HCT116 (cell line): ENCODE results near the gene EEPD1.

Experiments used
- ELF1 ChIP-seq: IDR thresholded peaks from 2 replicates; pipeline ENCODE4 v1.6.1; 2012; ENCODE audit warnings: low read depth, borderline replicate concordance
- POLR2A ChIP-seq: IDR thresholded peaks from 2 replicates; pipeline ENCODE4 v1.7.0; 2011; ENCODE audit warnings: borderline replicate concordance; ENCODE audit not compliant: insufficient read depth, insufficient read length; ENCODE audit errors: extremely low read depth
- RAD21 ChIP-seq: IDR thresholded peaks from 2 replicates; pipeline ENCODE4 v1.6.1; 2012; ENCODE audit warnings: low read depth, mild to moderate bottlenecking
- ZFX ChIP-seq: fragments of 450-650 bp; IDR thresholded peaks from 2 replicates; pipeline ENCODE4 v1.6.1; 2017
- TF ChIP-seq, protein P1 (sequence below), 3 experiments: fragments of 200-600 bp in 1 of 3; sonication (generic) in 1 of 3; IDR thresholded peaks in 2 of 3; conservative IDR thresholded peaks in 1 of 3; 2 replicates each; pipeline ENCODE4 v1.5.1; 2012 to 2017; ENCODE audit warnings: low read depth in 2 of 3, low read length in 2 of 3, antibody characterized with exemption in 1 of 3, borderline replicate concordance in 1 of 3, control low read depth in 1 of 3, mild to moderate bottlenecking in 1 of 3, mixed read lengths in 1 of 3, mixed run types in 1 of 3, moderate library complexity in 1 of 3; ENCODE audit not compliant: insufficient read depth in 1 of 3
- TF ChIP-seq, protein P2 (sequence below): IDR thresholded peaks from 2 replicates; pipeline ENCODE4 v1.6.1; 2011; ENCODE audit warnings: mild to moderate bottlenecking, low read length, moderate library complexity; ENCODE audit not compliant: insufficient replicate concordance; ENCODE audit errors: extremely low read depth
- TF ChIP-seq, protein P3 (sequence below): IDR thresholded peaks from 2 replicates; pipeline ENCODE4 v1.6.1; 2012
- TF ChIP-seq, protein P4 (sequence below): IDR thresholded peaks from 2 replicates; pipeline ENCODE4 v1.6.1; 2012; ENCODE audit warnings: low read depth

DNA sequence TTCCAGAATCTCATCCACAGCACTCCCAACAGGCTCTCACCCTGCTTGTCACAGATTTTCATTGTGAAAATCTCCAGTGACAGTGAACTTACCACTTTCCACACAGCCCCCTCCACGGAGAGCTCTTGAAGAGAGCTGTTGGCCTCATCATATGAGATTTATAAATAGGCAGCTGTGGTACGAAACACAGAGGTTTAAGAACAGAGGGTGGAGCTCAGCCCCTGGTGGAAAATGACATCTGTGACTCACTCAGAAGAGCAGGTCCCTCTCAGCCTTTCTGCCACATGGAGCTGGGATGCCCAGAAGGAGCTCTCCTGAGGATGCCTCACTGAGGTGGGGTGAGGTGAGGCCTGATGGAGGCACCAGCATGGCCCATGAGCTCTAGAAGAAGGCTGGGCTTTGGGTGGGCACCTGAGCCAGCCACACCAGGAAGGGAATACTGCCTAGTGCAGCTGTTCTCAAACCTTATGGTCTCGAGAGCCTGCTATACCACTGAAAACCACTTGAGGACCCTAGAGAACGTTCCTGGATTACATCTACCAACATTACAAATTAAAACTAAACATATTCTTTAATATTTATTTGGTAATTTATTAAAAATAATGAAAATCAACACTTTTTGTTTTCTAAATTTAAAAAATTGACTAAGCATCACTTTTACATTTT, 25.8 kb upstream of the EEPD1 start:
- TF ChIP-seq, protein P1, sequence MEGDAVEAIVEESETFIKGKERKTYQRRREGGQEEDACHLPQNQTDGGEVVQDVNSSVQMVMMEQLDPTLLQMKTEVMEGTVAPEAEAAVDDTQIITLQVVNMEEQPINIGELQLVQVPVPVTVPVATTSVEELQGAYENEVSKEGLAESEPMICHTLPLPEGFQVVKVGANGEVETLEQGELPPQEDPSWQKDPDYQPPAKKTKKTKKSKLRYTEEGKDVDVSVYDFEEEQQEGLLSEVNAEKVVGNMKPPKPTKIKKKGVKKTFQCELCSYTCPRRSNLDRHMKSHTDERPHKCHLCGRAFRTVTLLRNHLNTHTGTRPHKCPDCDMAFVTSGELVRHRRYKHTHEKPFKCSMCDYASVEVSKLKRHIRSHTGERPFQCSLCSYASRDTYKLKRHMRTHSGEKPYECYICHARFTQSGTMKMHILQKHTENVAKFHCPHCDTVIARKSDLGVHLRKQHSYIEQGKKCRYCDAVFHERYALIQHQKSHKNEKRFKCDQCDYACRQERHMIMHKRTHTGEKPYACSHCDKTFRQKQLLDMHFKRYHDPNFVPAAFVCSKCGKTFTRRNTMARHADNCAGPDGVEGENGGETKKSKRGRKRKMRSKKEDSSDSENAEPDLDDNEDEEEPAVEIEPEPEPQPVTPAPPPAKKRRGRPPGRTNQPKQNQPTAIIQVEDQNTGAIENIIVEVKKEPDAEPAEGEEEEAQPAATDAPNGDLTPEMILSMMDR (IDR thresholded peaks at IDR 0.05 in 2 of 3, conservative IDR thresholded peaks at IDR 0.05 in 1 of 3; ENCODE audit: borderline replicate concordance in 1 of 3, insufficient read depth in 1 of 3, low read depth in 2 of 3, low read length in 2 of 3), result no peak
- TF ChIP-seq, protein P2, sequence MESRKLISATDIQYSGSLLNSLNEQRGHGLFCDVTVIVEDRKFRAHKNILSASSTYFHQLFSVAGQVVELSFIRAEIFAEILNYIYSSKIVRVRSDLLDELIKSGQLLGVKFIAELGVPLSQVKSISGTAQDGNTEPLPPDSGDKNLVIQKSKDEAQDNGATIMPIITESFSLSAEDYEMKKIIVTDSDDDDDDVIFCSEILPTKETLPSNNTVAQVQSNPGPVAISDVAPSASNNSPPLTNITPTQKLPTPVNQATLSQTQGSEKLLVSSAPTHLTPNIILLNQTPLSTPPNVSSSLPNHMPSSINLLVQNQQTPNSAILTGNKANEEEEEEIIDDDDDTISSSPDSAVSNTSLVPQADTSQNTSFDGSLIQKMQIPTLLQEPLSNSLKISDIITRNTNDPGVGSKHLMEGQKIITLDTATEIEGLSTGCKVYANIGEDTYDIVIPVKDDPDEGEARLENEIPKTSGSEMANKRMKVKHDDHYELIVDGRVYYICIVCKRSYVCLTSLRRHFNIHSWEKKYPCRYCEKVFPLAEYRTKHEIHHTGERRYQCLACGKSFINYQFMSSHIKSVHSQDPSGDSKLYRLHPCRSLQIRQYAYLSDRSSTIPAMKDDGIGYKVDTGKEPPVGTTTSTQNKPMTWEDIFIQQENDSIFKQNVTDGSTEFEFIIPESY, result no peak
- TF ChIP-seq POLR2A (no peak), ZFX (no peak), ELF1 (no peak), RAD21 (no peak)
- TF ChIP-seq, protein P3, sequence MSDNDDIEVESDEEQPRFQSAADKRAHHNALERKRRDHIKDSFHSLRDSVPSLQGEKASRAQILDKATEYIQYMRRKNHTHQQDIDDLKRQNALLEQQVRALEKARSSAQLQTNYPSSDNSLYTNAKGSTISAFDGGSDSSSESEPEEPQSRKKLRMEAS, result no peak
- TF ChIP-seq, protein P4, sequence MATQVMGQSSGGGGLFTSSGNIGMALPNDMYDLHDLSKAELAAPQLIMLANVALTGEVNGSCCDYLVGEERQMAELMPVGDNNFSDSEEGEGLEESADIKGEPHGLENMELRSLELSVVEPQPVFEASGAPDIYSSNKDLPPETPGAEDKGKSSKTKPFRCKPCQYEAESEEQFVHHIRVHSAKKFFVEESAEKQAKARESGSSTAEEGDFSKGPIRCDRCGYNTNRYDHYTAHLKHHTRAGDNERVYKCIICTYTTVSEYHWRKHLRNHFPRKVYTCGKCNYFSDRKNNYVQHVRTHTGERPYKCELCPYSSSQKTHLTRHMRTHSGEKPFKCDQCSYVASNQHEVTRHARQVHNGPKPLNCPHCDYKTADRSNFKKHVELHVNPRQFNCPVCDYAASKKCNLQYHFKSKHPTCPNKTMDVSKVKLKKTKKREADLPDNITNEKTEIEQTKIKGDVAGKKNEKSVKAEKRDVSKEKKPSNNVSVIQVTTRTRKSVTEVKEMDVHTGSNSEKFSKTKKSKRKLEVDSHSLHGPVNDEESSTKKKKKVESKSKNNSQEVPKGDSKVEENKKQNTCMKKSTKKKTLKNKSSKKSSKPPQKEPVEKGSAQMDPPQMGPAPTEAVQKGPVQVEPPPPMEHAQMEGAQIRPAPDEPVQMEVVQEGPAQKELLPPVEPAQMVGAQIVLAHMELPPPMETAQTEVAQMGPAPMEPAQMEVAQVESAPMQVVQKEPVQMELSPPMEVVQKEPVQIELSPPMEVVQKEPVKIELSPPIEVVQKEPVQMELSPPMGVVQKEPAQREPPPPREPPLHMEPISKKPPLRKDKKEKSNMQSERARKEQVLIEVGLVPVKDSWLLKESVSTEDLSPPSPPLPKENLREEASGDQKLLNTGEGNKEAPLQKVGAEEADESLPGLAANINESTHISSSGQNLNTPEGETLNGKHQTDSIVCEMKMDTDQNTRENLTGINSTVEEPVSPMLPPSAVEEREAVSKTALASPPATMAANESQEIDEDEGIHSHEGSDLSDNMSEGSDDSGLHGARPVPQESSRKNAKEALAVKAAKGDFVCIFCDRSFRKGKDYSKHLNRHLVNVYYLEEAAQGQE, result no peak
